Stimulated activated CD8-positive, alpha-beta memory T cell treated with anti-CD3 and anti-CD28 coated beads, Interleukin-12 subunit alpha, Interleukin-12 subunit beta, amount 100 ng/mL, for 24 hours (primary cell): ENCODE results near the gene OR4D2.

ENCODE experiments used
- DNase-seq: peaks from one replicate; pipeline ENCODE4 v3.0.0-alpha.2; 2020; ENCODE audit errors: extremely low read depth

The OR4D2 gene

DNA sequence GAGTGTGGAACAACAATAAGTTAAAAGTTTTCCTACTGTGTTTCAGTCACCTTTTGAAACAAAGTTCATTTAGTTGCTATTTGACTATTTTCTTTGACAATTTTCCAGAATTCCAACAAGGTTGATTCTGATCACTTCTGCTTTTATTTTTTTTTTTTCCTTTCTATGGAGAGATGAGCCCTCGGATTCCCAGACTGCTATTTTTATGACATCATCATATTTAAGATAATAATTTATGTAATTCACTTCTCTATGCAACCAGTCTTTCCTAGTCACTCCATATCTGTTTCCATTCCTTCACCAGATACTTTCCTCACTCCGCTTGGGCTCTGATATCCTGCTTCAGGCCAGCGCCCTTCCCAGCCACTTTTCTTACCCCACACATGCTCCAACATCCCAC lies 8.1 kb downstream of the OR4D2 start:
- no peak for DNase-seq

DNA sequence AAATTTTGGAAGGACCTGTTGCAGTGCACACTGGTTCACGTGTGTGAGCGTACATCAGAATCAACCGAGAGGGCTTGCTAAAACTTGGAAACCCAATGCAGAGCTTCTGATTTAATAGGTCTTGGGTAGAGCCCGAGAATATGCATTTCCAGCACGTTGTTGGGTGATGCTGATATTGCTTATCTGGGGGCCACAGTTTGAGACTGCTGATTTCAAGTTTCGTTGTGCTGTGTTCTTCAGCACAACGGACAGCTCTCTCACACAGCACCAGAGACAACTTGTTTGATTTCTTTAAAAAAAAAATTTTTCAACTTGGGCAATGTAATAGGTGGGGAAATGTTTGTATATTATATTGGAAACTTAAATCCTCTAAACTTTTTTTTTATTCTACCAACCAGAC lies 9.4 kb downstream of the OR4D2 start:
- DNase-seq, result no peak

DNA sequence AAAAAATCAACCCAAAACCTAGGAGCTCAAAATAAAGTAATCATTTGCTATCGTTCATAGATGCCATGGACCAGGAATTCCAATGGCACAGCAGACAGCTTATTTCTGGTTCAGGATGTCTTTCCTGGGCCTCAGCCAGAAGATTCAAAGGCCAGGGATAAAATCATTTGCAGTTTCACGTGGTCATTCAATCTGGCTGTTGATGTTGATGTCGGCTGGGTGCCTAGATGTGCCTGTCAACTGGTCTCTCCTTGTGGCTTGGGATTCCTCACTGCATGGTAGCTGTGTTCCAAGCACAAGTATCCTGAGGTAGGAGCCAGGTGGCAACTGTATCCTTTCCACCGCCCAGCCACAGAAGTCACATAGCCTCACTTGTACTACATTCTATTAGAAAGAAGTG lies 15.0 kb downstream of the OR4D2 start:
- DNase-seq, result no peak

DNA sequence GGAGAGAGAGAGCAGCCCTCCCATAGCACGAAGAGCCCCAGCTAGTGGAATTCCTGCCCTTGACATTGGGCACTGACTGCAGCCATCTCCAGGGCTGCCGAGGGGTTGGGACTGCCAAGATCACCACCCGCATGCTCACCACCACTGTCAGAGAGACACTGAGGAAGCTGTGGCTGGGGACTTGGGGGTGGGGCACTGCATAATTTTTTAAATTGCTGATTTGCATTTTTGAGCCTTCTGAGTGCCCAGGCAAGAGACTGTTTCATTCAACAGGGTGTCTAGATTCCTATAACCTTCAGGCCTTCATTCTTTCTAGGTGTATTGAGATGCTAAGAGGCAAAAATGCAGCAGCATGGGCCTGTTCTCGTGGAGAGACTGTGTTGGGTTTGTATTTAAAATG lies 16.7 kb downstream of the OR4D2 start:
- DNase-seq, result no peak

DNA sequence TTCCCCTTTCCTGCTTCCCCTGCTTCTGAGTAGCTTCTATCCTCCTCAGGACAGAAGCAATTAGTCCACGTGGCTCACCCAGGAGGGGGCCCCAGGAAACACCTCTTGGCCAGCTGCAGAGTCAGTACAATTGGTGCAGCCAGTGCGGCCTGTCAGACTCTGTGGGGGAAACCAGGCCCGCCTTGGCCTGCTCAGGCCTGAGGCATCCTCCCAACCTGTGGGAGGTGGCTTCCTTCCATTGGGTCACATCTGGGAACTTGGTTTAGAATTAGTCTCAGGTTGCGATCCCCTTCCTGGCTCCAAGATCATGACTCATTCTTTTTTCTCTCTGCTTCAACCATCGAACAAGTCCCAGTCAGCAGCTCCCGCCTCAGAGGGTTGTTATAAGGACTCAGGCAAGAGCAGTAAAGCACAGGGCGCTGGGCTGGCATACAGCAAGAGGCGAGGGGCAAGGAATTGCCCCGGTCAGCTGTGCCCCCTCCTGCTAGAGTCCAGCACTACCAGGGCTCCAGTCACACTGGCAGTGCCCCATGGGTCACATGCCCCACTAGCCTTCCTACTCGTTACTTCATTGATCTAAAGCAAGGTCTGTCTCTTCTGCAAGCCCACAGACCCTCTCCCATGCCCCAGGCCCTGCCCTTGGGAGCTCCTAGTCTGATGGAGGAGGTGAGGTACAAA lies 17.7 kb downstream of the OR4D2 start:
- no peak for DNase-seq

DNA sequence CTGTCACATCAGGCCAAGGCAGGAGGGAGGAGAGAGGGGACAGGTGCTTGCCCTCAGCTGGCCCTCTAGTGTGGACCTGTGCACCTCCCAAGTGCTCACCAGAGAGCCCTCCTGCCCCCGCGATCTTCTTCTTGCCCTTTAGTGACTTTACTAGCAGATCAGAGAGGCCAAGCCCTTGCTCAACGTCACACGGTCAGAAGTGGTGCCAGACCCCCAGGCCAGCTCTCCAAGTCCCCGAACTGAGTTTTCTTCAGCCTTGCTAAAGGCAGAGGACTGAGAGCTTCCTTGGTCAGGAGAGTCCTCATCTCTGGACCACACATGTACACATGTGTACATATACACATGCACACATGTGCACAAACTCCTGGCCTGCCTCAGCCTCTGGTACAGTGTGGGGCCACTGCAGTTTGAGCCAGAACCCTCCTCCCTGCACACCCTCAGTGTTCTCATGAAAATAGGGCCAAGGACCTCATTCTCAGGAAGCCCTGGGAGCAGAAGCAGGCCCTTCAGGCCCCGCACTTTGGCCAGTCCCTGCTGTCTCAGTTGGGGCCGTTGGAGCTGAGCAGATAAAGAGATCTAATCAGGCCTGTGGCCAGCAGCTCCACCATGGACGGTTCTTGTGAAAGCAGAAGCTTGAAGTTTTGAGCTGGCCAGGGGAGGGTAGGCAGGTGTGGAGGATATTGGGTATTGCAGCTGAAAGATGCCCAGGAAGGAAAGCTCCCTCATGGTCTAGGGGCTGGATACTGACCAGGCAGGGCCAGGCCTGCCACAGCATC lies 18.4 kb downstream of the OR4D2 start:
- DNase-seq, result no peak

DNA sequence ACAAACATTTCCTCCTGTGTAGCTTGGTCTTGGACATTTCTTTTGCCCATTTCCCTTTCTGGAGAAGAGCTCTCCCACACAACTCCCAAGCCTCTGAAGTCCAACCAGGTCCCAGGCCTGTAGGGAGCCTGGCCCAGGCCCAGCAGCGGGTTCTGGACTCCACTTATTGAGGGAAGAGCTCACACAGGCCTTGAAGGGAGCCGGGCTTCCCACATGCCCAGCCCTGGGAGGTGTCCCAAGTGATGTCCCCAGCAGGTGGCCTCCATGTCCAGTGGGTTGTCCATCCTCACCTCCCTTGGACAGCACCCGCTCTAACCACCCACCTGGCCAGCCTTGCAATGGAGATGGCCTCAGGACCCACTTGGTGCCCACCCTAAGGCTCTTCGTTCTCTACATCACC lies 19.8 kb downstream of the OR4D2 start:
- no peak for DNase-seq

DNA sequence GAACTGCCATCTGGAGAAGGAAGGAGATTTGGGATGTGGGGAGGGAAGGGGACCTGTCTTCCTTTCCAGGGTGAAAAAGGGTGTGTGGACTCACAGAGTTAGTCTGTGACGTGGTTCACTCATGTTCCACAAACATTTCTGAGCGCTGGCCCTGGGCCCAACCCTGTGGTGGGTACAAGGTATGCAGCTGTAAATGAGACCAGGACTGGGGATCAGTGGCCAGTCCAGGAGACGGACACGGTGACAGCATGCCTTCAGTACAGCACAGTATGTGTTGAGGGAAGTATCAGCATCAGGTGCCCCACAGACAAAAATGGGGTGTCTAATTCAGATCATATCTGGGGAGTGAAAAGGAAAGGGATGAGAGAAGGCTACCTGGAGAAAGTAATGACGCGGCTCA lies 20.3 kb downstream of the OR4D2 start:
- no peak for DNase-seq

DNA sequence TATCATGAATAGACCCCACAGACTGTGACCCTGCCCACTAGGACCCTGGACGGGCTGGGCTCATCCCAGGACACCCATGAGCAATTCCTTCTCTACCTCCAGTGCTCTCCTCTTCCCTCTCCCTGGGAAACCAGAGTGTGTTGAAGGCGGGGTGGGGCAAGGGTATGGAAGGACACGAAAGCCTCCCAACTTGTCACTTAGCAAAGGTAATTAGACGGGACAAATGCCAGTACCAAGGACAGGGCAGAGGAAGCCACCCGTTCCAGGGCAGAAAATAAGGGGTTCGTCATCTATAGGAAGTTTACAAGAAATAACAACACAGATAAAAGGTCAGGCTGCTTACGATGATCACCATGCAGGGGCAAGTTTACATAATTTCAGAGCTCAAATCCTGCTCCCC lies 20.9 kb downstream of the OR4D2 start:
- no peak for DNase-seq

DNA sequence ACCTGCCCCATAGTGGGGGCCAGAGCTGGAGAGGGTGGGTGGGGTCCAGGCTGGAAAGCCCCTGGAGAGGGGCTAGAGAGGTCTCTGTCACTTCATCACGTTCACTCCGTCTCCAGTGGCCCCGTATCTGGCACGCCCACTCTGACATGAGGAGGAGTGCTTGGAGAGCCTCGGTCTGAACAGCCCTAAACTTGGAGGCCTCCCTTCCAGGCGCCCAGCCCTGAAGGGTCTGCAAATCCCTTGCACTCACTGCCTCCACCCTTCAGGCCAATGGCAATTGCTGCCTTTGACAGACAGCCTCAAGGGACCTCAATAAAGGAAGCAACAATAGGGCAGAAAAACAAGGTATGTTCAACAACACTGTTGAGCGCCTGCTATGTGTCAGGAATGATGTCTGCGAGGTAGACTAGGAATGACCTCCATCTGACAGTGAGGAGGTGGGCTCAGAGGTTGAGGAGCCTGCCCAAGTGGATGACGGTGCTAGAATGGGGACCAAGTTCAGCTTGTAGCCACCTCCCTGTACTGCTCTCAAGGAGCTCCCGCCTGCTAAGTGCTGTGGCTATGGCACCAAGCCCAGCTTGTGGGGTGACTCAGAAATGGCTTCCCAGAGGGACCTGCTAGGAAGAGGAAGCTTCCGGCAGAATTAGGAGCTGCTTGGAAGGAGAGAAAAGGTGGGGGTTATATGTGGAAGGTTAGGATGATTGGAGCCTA lies 22.8 kb downstream of the OR4D2 start:
- DNase-seq, result no peak

DNA sequence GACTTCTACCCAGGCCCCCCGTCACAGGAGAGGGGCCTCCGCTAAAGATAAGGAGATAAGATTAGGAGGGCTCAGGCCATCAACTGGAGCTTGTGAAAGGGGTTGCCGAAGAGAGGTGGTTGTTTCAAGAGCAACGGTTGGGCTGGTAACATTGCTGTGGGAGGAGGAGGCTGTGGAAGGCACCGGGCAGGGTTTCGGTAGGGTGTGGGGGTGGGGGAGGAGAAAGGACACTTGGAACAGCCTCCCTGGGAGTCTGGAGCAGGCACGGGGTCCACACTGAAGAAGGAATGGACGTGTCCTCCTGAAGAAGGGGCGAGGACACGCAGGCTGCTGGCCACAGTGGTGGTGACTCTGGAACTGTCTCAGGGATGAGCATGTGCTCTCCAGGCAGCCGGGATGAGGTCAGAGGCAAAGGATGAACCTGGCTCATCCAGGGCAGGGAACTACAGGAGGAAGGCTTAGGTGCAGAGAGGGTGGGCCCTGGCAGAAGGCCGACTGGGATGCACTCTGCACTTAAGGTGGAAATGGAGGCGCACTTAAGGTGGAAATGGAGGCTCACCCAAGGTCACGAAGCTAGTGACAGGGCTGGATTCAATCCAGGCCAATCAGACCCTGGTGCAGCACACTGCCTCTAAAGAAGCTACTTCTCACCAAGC lies 24.6 kb downstream of the OR4D2 start:
- no peak for DNase-seq

DNA sequence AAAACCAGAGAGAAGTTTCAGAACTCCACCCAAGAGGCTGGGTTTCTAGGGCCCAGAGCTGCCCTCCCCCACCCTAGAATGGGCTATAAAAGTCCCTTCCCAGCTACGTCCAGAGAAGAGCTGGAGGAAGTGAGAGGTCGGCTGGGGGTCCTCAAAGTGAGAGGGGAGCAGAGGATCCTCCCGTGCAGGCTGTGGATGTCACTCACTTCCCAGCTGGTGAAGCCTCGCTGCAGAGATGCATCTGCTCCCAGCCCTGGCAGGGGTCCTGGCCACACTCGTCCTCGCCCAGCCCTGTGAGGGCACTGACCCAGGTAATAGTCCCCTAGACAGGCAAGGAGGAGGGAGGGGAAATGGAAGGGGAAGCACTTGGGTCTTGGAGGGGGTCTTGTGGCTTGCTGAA lies 25.8 kb downstream of the OR4D2 start, which contains the start of gene EPX:
EPX (plus strand) TSS at position 115 of the 400 bp plus-strand sequence; CDS start at position 236, 121 bp downstream.
- DNase-seq, result no peak

DNA sequence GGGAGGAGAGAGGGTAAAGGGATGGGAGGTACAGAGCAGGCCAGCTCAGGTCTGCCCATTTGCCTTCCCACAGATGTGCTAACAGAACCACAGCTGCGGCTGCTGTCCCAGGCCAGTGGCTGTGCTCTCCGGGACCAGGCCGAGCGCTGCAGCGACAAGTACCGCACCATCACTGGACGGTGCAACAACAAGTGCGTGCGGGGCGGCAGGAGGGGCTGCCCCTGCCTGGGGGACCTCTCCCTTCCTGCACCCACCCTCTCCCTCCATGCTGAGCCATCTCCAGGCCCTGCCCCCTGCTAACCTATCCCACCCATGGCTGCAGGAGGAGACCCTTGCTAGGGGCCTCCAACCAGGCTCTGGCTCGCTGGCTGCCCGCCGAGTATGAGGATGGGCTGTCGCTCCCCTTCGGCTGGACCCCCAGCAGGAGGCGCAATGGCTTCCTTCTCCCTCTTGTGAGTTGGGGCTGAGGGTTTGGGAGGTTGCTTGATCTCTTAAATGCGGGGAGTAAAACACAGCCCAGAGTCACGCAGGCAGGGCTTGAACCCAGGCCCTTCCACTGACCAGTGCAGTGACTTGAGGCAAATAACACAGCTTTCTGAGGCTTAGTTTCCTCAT lies 27.0 kb downstream of the OR4D2 start:
- DNase-seq, result no peak

DNA sequence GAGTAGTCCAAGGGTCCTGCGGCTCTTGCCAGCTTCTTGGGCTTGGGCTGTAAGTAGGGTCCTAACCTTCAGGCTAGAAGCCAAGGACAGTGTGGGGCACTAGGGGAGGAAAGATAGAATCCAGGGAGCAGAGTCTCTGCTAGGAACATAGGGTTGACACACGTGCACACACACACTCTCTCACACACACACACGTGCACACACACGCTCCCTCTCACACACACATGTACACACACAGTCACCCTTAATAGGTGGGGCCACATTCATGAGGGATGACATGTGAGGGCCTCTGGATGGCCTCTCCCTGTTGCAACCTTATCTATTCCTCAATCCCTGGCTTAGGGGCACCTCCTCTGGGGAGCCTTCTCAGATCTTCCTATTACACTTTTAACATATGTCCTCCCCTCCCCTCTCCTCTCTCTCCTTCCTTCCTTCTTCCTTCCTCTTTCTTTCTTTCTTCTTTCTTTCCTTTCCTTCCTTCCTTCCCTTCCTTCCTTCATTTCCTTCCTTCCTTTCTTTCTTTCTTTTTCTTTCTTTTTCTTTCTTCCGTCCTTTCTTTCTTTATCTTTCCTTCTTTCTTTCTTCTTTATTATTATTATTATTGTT lies 28.8 kb downstream of the OR4D2 start:
- DNase-seq, result no peak

DNA sequence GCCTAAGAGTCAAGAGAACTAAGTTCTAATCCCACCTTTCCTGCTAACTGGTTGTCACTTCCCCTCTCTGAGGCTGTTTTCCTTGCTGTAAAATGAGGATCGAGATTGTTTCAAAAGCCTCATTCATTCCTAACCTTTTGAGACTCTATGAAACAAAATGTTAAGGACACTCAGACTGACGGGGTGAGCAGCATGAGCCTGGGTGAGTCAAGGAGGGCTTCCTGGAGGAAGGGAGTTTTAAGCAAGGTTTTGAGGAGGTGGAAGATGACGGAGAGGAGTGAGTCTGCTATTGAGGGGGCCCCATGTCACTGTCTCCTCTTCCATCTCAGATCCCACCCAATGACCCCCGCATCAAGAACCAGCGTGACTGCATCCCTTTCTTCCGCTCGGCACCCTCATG lies 29.8 kb downstream of the OR4D2 start:
- DNase-seq, result no peak

DNA sequence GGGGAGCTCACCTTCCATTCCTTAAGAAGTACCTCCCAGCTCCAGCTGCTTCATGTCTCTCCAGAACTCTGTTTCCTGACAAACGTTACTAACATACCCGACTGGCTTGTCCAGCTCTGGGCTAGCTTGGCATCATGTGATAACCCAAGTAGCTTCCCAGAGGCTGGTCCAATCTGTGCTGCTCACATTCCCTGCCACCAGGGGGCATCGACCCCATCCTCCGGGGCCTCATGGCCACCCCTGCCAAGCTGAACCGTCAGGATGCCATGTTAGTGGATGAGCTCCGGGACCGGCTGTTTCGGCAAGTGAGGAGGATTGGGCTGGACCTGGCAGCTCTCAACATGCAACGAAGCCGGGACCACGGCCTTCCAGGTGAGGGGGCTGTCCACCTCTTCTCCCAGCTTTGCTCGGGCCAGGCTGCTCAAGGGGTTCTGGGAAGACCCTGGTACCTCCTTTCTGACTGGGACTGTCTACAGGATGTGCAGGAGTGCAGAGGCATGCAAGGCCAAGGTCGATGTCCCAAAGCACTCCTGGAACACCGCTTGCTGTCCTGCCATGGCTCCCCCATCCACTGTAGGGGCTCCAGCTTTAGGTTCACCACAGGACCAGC lies 33.3 kb downstream of the OR4D2 start:
- DNase-seq, result peak; percentile 19

DNA sequence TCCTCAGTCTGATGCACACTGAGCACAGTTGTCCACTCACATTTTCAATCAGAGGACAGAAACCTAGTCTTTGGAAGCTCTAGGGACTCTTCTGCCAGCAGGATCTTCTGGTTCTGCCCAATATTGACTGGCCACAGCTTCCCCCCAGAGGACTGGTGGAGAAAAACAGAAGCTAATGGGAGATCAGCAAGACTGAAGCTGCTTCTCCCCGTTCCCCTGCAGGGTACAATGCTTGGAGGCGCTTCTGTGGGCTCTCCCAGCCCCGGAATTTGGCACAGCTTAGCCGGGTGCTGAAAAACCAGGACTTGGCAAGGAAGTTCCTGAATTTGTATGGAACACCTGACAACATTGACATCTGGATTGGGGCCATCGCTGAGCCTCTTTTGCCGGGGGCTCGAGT lies 36.1 kb downstream of the OR4D2 start:
- DNase-seq, result no peak

DNA sequence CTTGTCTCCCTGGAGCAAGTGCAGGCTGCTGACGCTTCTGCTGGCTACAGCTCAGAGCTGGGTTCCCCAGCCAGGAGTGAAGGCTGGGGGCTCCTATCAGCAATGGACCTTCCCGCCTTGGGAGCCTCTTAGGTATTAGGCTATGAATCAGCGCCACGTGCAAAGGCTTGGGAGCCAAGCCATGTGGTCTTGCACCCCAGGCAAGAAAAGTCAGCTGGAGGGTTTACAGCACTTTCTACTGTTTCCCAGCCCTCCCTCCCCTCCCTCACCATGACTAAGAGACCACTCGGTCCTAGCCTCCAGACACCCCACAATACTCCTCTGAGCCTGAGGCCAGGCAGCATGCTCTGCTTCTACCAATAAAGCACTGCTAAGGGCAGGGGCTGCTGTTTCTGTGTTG lies 38.0 kb downstream of the OR4D2 start:
- no peak for DNase-seq

DNA sequence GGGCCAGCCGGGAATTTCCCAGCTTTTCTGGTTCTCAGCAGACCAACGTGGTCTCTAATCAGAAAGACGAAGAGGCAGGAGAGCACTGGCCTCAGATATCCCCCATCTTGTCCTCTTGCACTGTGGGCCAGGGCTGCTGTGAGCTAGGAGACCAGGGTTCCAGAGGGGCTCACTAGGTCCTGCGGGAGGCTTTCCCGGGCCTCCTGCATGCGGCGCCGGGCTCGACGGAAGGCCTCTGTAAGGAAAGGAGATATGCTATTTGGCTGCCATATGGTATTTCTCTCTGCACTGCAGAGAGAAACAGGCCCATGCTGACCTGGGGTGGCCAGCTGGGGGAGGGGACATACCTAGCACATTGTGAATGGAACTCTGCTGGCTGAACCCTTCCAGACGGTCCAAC lies 39.2 kb downstream of the OR4D2 start:
- DNase-seq, result no peak

DNA sequence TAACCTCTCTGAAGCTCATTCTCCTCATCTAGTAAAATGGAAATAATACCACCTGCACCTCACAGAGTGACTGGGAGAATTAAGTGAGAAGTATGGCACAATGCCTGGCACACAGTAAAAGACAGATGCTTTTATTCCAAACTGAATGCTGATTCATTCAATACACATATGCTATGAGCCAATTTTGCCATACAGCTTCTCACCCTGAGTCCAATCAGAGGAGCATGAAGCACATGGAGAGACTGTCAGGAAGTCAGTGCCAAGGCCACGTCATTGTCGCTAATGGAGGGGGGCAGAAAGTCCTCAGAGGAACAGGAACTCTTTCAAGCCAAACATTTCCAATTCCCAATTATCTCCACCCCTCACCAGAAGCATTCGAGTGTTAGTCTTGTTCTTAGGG lies 40.7 kb downstream of the OR4D2 start:
- no peak for DNase-seq

DNA sequence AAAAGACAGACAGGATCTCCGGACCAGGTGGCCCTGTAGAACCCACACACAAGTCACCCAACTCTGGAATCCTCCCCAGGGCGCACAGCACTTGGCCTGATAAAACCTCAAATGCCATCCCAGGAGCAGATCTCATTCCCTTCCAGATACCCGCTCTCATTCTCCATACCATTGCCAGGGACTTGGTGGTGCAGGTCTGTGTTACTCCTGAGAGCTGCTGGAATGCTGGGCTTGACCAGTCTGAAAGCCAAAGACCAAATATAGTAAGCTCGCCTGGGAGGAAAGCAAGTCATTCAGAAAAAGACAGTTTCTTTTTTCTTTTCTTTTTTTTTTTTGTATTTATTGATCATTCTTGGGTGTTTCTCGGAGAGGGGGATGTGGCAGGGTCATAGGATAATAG lies 41.6 kb downstream of the OR4D2 start:
- DNase-seq, result no peak
